Measurements from ENCODE around the gene KL. TPM values are rescaled to one million over a fixed set of nuclear protein-coding genes. Genes with fewer than 3 reads are reported as not detected.

KL gene
- total and polyA plus RNA-seq, 10 of the 15 experiments (the other 5 are each of a cell fraction or from before 2014, with no cell fraction given), result 0.08 to 2.1 (median 1.4) TPM

- no peak for TF ChIP-seq RCOR1 (conservative IDR thresholded peaks at IDR 0.05; ENCODE audit: low read depth, low read length)
- no peak for TF ChIP-seq BRCA1 (IDR thresholded peaks at IDR 0.05; ENCODE audit: low read depth, low read length)
- TF ChIP-seq IRF4 (IDR thresholded peaks at IDR 0.05; ENCODE audit: low read depth, low read length), result 0 out of 2 replicates have a peak, but pooled peaks have one; percentile 53
- no peak for TF ChIP-seq SUZ12 (IDR thresholded peaks at IDR 0.05; ENCODE audit: unreplicated experiment)
- no peak for TF ChIP-seq NRF1 (conservative IDR thresholded peaks at IDR 0.05; ENCODE audit: low read depth, low read length)
- peak; percentile 70 for TF ChIP-seq NFYB (IDR thresholded peaks at IDR 0.05; ENCODE audit: insufficient read depth, low read depth, low read length)
- TF ChIP-seq GATAD2B (conservative IDR thresholded peaks at IDR 0.05; ENCODE audit: low read depth), result no peak; the same call in 1 of the 2 replicates
- TF ChIP-seq, protein P1, sequence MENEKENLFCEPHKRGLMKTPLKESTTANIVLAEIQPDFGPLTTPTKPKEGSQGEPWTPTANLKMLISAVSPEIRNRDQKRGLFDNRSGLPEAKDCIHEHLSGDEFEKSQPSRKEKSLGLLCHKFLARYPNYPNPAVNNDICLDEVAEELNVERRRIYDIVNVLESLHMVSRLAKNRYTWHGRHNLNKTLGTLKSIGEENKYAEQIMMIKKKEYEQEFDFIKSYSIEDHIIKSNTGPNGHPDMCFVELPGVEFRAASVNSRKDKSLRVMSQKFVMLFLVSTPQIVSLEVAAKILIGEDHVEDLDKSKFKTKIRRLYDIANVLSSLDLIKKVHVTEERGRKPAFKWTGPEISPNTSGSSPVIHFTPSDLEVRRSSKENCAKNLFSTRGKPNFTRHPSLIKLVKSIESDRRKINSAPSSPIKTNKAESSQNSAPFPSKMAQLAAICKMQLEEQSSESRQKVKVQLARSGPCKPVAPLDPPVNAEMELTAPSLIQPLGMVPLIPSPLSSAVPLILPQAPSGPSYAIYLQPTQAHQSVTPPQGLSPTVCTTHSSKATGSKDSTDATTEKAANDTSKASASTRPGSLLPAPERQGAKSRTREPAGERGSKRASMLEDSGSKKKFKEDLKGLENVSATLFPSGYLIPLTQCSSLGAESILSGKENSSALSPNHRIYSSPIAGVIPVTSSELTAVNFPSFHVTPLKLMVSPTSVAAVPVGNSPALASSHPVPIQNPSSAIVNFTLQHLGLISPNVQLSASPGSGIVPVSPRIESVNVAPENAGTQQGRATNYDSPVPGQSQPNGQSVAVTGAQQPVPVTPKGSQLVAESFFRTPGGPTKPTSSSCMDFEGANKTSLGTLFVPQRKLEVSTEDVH (IDR thresholded peaks at IDR 0.05; ENCODE audit: low read depth, partially characterized antibody), result no peak
- peak; percentile 75 to 80; a peak in 3 of 4 replicates for TF ChIP-seq BHLHE40 (IDR thresholded peaks at IDR 0.05; ENCODE audit: borderline replicate concordance in 1 of 2, low read depth in 2 of 2, low read length in 1 of 2)
- TF ChIP-seq, protein P2, sequence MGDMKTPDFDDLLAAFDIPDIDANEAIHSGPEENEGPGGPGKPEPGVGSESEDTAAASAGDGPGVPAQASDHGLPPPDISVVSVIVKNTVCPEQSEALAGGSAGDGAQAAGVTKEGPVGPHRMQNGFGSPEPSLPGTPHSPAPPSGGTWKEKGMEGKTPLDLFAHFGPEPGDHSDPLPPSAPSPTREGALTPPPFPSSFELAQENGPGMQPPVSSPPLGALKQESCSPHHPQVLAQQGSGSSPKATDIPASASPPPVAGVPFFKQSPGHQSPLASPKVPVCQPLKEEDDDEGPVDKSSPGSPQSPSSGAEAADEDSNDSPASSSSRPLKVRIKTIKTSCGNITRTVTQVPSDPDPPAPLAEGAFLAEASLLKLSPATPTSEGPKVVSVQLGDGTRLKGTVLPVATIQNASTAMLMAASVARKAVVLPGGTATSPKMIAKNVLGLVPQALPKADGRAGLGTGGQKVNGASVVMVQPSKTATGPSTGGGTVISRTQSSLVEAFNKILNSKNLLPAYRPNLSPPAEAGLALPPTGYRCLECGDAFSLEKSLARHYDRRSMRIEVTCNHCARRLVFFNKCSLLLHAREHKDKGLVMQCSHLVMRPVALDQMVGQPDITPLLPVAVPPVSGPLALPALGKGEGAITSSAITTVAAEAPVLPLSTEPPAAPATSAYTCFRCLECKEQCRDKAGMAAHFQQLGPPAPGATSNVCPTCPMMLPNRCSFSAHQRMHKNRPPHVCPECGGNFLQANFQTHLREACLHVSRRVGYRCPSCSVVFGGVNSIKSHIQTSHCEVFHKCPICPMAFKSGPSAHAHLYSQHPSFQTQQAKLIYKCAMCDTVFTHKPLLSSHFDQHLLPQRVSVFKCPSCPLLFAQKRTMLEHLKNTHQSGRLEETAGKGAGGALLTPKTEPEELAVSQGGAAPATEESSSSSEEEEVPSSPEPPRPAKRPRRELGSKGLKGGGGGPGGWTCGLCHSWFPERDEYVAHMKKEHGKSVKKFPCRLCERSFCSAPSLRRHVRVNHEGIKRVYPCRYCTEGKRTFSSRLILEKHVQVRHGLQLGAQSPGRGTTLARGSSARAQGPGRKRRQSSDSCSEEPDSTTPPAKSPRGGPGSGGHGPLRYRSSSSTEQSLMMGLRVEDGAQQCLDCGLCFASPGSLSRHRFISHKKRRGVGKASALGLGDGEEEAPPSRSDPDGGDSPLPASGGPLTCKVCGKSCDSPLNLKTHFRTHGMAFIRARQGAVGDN (IDR thresholded peaks at IDR 0.05), result peak; percentile 80
- TF ChIP-seq NFXL1 (IDR thresholded peaks at IDR 0.05; ENCODE audit: borderline replicate concordance), result no peak
- TF ChIP-seq MTA2 (IDR thresholded peaks at IDR 0.05; ENCODE audit: low read depth), result 0 out of 2 replicates have a peak, but pooled peaks have one; percentile 30
- TF ChIP-seq, protein P3, sequence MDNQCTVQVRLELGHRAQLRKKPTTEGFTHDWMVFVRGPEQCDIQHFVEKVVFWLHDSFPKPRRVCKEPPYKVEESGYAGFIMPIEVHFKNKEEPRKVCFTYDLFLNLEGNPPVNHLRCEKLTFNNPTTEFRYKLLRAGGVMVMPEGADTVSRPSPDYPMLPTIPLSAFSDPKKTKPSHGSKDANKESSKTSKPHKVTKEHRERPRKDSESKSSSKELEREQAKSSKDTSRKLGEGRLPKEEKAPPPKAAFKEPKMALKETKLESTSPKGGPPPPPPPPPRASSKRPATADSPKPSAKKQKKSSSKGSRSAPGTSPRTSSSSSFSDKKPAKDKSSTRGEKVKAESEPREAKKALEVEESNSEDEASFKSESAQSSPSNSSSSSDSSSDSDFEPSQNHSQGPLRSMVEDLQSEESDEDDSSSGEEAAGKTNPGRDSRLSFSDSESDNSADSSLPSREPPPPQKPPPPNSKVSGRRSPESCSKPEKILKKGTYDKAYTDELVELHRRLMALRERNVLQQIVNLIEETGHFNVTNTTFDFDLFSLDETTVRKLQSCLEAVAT (IDR thresholded peaks at IDR 0.05), result peak; percentile 65; the same call in 1 of the 2 replicates
- no peak for TF ChIP-seq BMI1 (IDR thresholded peaks at IDR 0.05; ENCODE audit: borderline replicate concordance)
- TF ChIP-seq GABPA (IDR thresholded peaks at IDR 0.05; ENCODE audit: low read depth), result no peak
- TF ChIP-seq NFYA (IDR thresholded peaks at IDR 0.05; ENCODE audit: borderline replicate concordance, low read depth, low read length), result no peak
- TF ChIP-seq JUNB (IDR thresholded peaks at IDR 0.05), result no peak; the same call in 1 of the 2 replicates
- TF ChIP-seq RBBP5 (conservative IDR thresholded peaks at IDR 0.05), result no peak
- no peak for TF ChIP-seq ZNF217 (IDR thresholded peaks at IDR 0.05)
- peak; percentile 51; the same call in 1 of the 2 replicates for TF ChIP-seq SMARCA5 (IDR thresholded peaks at IDR 0.05)
- TF ChIP-seq NBN (IDR thresholded peaks at IDR 0.05), result peak; percentile 59
- no peak for TF ChIP-seq RELA (IDR thresholded peaks at IDR 0.05; ENCODE audit: borderline replicate concordance, partially characterized antibody)
- TF ChIP-seq HDAC6 (IDR thresholded peaks at IDR 0.05; ENCODE audit: unreplicated experiment), result no peak
- no peak for TF ChIP-seq POLR2AphosphoS2 (IDR thresholded peaks at IDR 0.05; ENCODE audit: low read depth, low read length)
These were observed 1.2 kb downstream of the KL start (continued) for GRCh38 chr13:33017323-33017929.

Measured in GM12878 (cell line).